ENCODE measurements around the gene INSR.
"Not testable (repeated sequence)": the region's sequence is repeated elsewhere in the genome, so short reads cannot be mapped to it uniquely, and the experiment has no call there.

Gene INSR

DNA sequence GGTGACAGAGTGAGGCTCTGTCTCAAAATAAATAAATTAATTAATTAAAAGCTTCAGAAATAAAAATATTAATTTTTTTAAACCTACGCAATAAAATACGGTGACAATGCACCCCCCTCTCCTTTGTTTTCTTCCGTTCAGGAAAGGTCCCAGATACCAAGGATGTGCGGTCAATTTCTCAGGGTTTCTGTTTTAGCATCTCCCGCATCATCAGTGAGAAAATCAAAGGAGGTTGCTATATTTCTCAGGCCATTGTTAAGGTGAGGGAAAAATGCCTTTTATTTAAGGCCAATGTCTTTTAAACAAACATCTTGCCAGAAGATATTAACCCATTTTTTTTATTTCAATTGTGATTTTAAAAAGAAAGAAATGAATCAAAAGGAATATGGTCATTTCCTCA is 111.7 kb downstream of the INSR start:
- Mint-ChIP-seq H3K36me3 (ENCODE audit: low read depth) (no peaks in the 10 kb centered on the region), H3K27ac (no peak overlapping the region), H3K4me1 (ENCODE audit: low read depth) (peaks cover 57% of the 10 kb centered on the region), H3K9me3 (no peaks in the 10 kb centered on the region), H3K4me3 (peak overlapping the region; percentile 75), H3K27me3 (peaks cover 3% of the 10 kb centered on the region)

DNA sequence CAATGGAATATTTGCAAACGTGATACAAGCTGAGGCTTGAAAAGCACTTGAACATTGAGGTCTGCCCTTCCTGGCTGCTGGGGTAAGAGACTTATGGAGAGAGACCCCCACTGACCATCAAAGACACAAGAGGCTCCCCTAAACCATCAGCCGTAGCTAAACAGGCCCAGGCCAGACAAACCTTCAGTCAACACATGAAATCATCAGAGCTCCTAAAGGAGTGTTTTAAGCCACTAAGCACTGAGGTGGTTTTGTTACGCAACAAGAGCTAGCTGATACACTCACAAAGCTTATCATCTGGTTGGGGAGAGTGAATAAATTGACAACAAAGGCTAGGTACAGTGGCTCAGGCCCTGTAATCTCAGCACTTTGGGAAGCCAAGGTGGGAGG is 114.3 kb downstream of the INSR start:
- Mint-ChIP-seq H3K27me3 (peaks cover 3% of the 10 kb centered on the region), H3K36me3 (ENCODE audit: low read depth) (no peaks in the 10 kb centered on the region), H3K4me1 (ENCODE audit: low read depth) (peaks cover 39% of the 10 kb centered on the region), H3K9me3 (no peaks in the 10 kb centered on the region), H3K27ac (no peak overlapping the region), H3K4me3 (no peak overlapping the region)

DNA sequence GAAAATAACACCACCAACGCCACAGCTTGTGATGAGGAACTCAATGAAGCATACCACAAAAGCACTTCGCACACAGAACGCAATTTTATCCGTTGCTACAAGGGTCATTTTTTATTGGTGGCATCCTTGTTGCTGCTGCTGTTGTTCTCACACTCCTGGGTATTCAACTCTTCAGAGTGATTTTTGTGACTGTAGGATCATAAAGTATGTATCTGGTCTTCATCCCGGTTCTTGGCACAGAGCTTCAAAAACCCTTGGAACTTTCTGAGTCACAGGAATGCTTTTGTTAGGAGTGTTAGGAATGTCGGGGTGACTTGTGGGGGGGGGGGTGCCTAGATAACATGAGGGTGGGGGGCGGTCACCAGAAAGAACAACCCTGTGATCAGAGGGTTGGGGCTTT is 116.3 kb downstream of the INSR start:
- Mint-ChIP-seq H3K4me1 (ENCODE audit: low read depth) (peaks cover 29% of the 10 kb centered on the region), H3K27ac (no peak overlapping the region), H3K4me3 (no peak overlapping the region), H3K27me3 (peaks cover 3% of the 10 kb centered on the region), H3K9me3 (no peaks in the 10 kb centered on the region), H3K36me3 (ENCODE audit: low read depth) (no peaks in the 10 kb centered on the region)

DNA sequence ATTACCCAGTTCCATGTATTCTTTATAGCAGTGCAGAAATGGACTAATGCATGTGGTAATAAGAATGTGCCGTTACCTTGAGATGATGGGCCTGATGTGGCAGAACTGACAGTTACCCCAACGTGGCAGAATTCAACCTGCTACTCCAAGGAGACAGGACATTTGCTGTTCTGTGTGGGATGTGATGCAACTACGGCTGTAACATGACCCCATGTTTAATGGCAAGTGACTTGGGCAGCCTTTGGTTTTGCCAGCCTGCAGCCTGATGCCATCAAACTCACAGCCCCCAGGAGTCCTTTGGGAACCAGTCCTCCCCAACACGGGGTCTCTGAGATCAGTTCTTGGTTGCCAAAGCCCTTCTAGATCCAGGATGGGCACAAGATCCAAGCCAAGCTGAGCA is 117.4 kb downstream of the INSR start:
- Mint-ChIP-seq H3K4me1 (ENCODE audit: low read depth) (peaks cover 24% of the 10 kb centered on the region), H3K27me3 (peaks cover 3% of the 10 kb centered on the region), H3K36me3 (ENCODE audit: low read depth) (no peaks in the 10 kb centered on the region), H3K4me3 (no peak overlapping the region), H3K9me3 (no peaks in the 10 kb centered on the region), H3K27ac (no peak overlapping the region)

- H3K4me1 Mint-ChIP-seq (ENCODE audit: low read depth), result no peaks in the 10 kb centered on the region
- no peaks in the 10 kb centered on the region for H3K27me3 Mint-ChIP-seq
These were observed 121.4 kb downstream of the INSR start for GRCh38 chr19:7172794-7173193.

GRCh38 chr19:7170983-7171382 is 123.2 kb downstream of the INSR start:
- Mint-ChIP-seq H3K4me3 (no peak overlapping the region), H3K27me3 (no peaks in the 10 kb centered on the region), H3K9me3 (peaks cover 14% of the 10 kb centered on the region), H3K27ac (no peak overlapping the region), H3K36me3 (ENCODE audit: low read depth) (peaks cover 7% of the 10 kb centered on the region), H3K4me1 (ENCODE audit: low read depth) (no peaks in the 10 kb centered on the region)

More at GRCh38 chr19:7172794-7173193, 121.4 kb downstream of the INSR start:
- Mint-ChIP-seq H3K4me3 (no peak overlapping the region), H3K27ac (no peak overlapping the region), H3K9me3 (peaks cover 14% of the 10 kb centered on the region), H3K36me3 (ENCODE audit: low read depth) (peaks cover 7% of the 10 kb centered on the region)

DNA sequence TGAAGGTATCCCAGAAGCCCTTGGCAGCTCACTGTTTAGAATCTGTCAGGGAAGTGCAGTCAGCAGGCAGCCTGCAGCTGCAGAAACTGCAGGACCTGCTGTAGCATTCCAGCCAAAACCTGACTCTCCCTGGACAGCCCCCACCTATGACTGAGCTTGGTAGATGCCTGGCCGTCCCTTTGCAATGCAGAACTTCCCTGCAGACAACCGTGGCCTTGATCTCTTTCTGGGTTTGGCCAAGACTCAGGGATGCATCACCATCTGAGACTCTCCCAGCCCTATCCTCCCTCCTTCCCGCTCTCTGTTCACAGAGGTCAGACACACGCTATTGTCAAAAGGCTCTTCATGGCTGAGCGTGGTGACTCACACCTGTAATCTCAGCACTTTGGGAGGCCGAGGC is 125.3 kb downstream of the INSR start:
- Mint-ChIP-seq H3K27me3 (no peaks in the 10 kb centered on the region), H3K4me3 (no peak overlapping the region), H3K4me1 (ENCODE audit: low read depth) (no peaks in the 10 kb centered on the region), H3K36me3 (ENCODE audit: low read depth) (peaks cover 7% of the 10 kb centered on the region), H3K27ac (no peak overlapping the region), H3K9me3 (peaks cover 14% of the 10 kb centered on the region)

- H3K4me3 Mint-ChIP-seq, result no peak overlapping the region
These were observed 132.9 kb downstream of the INSR start for GRCh38 chr19:7161292-7161691.

DNA sequence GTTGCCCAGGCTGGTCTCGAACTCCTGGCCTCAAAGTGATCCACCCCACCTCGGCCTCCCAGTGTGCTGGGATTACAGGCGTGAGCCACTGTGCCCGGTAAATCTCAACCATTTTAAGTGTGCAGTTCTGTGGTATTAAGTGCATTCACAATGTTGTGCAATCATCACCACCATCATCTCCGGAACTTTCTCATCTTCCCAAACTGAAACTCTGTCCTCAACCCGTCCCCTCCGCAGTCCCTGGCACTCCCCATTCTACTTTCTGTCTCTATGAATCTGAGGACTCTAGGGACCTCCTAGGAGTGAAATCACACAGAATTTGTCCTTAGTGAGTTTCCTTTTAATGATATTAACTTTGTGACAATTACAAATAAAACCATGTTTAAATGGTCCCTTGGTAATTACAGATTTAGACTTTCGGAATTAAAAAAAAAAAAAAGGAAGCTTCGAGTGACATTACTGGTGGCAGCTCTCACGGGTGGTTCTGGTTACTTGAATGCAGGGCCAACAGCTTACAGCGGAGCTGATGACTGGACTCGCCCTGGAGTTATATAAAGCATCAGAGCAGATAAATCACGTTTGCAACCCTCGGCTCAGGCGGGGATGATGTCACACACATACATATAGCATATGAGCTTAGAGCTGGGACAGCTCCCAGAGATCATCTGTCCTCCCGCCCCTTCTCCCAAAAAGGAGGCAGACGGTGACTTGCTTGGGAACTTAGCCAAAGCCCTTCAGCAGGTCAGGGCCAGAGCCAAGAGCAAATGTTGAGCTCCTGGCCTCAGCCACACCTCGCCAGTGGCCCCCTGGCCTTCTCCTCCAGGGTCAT is 134.9 kb downstream of the INSR start:
- Mint-ChIP-seq H3K4me1 (ENCODE audit: low read depth) (no peaks in the 10 kb centered on the region), H3K27ac (no peak overlapping the region), H3K9me3 (no peaks in the 10 kb centered on the region), H3K27me3 (no peaks in the 10 kb centered on the region), H3K4me3 (no peak overlapping the region), H3K36me3 (ENCODE audit: low read depth) (no peaks in the 10 kb centered on the region)

More at GRCh38 chr19:7161292-7161691, 132.9 kb downstream of the INSR start:
- Mint-ChIP-seq H3K4me1 (ENCODE audit: low read depth) (no peaks in the 10 kb centered on the region), H3K27ac (no peak overlapping the region), H3K9me3 (no peaks in the 10 kb centered on the region), H3K36me3 (ENCODE audit: low read depth) (no peaks in the 10 kb centered on the region), H3K27me3 (no peaks in the 10 kb centered on the region)

DNA sequence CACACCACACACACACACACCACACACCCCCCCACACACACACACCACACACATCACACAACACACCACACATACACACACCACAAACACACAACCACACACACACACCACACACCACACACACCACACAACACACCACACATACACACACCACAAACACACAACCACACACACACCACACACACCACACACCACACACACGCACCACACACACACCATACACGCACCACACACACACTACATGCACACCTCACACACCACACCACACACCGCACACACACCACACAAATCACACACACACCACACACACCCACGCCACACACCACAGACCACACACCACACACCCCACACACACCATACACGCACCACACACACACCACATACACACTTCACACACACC is 141.2 kb downstream of the INSR start:
- H3K27me3 Mint-ChIP-seq, result no peaks in the 10 kb centered on the region

DNA sequence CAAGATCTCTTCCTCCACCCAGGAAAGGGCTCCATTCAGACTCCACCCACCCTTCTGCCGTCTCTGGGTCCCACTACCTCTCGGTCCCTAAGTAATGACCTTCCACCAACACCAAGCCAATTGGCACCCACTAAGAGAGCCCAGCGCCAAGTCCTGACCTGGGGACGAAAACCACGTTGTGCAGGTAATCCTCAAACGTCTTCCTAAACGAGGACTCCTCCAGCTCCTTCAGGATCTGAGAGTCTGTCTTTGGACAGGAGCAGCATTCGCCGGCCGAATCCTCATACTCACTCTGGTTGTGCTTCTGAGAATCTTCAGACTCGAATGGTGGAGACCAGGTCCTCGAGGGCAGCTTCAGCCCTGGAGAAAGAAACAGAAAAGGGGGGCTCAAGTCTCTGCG is 141.6 kb downstream of the INSR start:
- Mint-ChIP-seq H3K9me3 (no peaks in the 10 kb centered on the region), H3K27ac (no peak overlapping the region), H3K4me3 (no peak overlapping the region), H3K4me1 (ENCODE audit: low read depth) (peaks cover under 1% of the 10 kb centered on the region), H3K36me3 (ENCODE audit: low read depth) (no peaks in the 10 kb centered on the region), H3K27me3 (no peaks in the 10 kb centered on the region)

More for the DNA sequence above, 141.2 kb downstream of the INSR start:
- no peak overlapping the region for H3K4me3 Mint-ChIP-seq
- no peaks in the 10 kb centered on the region for H3K4me1 Mint-ChIP-seq (ENCODE audit: low read depth)
- no peaks in the 10 kb centered on the region for H3K9me3 Mint-ChIP-seq
- no peaks in the 10 kb centered on the region for H3K36me3 Mint-ChIP-seq (ENCODE audit: low read depth)
- H3K27ac Mint-ChIP-seq, result no peak overlapping the region

DNA sequence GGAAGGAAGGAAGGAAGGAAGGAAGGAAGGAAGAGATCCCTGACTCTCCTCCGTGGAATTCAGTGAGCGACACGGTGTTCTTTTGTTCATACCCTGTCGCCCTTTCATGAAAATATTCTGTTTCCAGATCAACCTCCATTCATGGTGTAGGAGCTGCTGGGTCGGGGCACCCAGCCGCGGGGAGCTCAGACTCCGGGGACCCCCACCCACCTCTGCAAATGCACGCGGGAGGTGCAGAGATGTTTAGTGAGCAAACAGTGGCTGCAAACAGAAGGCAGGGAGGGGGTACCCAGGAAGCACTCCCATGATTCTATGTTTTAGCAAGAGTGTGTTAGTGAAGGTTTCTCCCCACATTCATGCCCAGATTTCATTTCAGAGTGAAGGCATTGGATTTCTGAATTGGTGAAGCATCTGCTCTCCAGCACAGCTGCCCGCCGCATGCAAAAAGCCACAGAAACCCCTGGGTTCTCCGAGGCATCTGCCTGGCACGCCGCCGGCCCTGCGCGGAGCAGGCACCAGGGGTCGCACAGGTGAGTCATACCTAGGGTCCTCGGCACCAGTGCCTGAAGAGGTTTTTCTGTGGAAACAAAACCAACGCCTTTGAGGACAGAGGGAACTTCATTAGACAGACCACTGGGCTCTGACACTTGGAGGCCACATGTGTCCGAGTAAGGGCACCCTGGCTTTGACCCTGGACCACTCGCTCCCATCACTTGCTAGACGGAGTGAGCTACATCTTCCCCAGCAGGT is 144.1 kb downstream of the INSR start:
- Mint-ChIP-seq H3K4me3 (no peak overlapping the region), H3K27ac (no peak overlapping the region), H3K9me3 (peaks cover 4% of the 10 kb centered on the region), H3K4me1 (ENCODE audit: low read depth) (peaks cover 4% of the 10 kb centered on the region), H3K36me3 (ENCODE audit: low read depth) (no peaks in the 10 kb centered on the region), H3K27me3 (no peaks in the 10 kb centered on the region)

GRCh38 chr19:7147119-7147675 is 147.0 kb downstream of the INSR start:
- H3K27me3 Mint-ChIP-seq; H3K36me3 Mint-ChIP-seq (ENCODE audit: low read depth); H3K4me1 Mint-ChIP-seq (ENCODE audit: low read depth); H3K9me3 Mint-ChIP-seq; H3K27ac Mint-ChIP-seq; H3K4me3 Mint-ChIP-seq: not testable (repeated sequence)

DNA sequence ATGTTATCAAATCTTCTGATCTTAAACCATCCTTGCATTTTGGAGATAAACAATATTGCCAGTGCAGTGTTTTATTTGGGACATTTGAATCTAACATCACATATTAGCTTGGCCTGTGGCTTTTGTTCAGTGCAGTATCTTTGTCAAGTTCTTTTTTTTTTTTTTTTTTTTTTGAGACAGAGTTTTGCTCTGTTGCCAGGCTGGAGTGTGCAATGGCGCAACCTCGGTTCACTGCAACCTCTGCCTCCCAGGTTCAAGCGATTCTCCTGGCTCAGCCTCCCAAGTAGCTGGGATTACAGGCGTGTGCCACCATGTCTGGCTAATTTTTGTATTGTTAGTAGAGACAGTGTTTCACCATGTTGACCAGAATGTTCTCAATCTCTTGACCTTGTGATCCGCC is 148.1 kb downstream of the INSR start:
- H3K27me3 Mint-ChIP-seq; H3K9me3 Mint-ChIP-seq; H3K36me3 Mint-ChIP-seq (ENCODE audit: low read depth); H3K27ac Mint-ChIP-seq; H3K4me3 Mint-ChIP-seq; H3K4me1 Mint-ChIP-seq (ENCODE audit: low read depth): not testable (repeated sequence)

DNA sequence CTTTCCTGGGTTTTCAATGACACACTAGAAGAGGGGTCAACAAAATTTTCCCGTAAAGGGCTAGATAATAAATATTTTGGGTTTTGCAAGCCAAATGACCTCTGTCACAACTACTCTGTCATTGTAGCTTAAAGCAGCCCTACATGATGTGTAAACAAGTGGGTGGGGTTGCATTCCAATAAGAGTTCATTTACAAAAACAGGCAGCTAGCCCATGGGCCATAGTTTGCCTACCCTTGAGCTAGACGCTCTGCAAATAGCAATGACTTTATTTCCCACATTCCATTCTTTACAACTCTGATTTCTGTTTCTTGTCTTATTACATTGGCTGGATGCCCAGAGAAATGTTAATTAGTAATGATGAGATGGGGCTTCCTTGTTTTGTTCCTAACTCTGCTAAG is 148.7 kb downstream of the INSR start:
- Mint-ChIP-seq H3K4me3 (no peak overlapping the region), H3K27me3 (no peaks in the 10 kb centered on the region), H3K4me1 (ENCODE audit: low read depth) (peaks cover 4% of the 10 kb centered on the region), H3K36me3 (ENCODE audit: low read depth) (no peaks in the 10 kb centered on the region), H3K27ac (no peak overlapping the region), H3K9me3 (peaks cover 4% of the 10 kb centered on the region)
